Right renal cortex interstitium (tissue), 3 donors: ENCODE data around the gene CMTM7. TPM values are rescaled to one million over a fixed set of nuclear protein-coding genes. Genes with fewer than 3 reads are reported as not detected.
"Not testable (repeated sequence)": the region's sequence is repeated elsewhere in the genome, so short reads cannot be mapped to it uniquely, and the experiment has no call there.

Experiments used
- DNase-seq, 3 donors: peaks; one replicate each; pipeline ENCODE4 v3.0.0-alpha.2; 2013; ENCODE audit warnings: low read depth in 3 of 3, low spot score in 2 of 3
- polyA plus RNA-seq, 3 donors: library from polyadenylated mRNA; unstranded; fragments of 120-200 nt; gene quantifications; one replicate each; pipeline ENCODE4 v1.2.1, GENCODE V29; 2013; ENCODE audit not compliant: insufficient read length in 3 of 3

CMTM7 gene
- polyA plus RNA-seq, 3 donors: 42.3 to 47.7 (median 43.8) TPM

DNA sequence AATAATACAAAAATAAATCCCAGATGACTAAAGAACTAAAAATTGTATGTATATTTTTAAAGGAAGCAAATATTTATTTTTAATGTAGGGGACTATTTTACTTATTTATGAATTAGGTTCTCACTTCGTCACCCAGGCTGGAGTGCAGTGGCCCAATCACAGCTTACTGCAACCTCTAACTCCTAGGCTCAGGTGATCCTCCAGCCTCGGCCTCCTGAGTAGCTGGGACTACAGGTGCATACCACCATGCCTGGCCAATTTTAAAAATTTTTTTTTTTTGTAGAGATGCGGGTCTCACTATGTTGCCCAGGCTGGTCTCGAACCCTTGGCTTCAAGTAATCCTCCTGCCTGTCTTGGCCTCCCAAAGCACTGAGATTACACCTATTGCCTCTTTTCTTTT is 42.6 kb downstream of the CMTM7 start:
- DNase-seq: no peak

DNA sequence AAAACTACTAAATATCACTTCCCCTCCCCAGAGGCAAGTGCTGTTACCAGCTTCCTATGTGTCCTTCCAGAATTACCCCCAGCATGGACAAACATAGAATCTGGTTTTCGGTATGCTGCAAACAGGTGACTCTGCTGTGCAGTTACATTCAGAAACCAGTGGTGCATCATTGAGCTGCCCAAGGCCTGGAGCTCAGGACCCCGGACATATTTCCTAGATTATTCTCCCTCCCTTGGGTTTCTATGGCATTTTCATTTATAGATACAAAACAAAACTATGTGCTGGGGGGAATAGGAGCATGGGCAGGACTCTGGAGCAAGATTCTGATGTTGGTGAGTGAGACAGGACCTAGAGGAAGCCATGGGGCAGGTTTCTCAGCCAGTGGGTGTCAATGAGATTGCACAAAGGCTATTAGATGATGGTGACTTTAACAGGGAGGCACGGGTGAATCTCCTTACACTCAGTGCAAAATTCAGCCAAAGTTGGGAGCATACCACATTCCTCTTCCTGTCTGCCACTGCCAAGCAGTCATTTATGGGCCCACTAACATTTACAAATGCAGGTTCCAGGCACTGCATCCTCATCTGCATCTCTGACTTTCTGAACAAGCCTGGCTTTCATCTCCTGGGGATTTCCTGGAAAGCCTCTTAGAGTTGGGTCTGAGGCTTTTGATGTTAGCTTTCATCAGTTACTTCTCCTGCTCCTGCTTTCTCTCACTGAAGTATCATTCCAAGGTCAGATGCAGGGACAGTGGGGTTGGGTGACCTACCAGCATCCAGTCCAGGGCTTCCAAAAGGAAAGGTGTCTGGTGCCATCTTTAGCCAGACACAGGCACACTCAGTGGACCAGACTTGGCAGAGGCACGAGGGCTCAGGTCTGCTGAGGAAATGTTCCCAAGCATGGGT is 44.5 kb downstream of the CMTM7 start:
- DNase-seq: no peak

- no peak for DNase-seq
Observed at GRCh38 chr3:32436816-32437189, 45.1 kb downstream of the CMTM7 start.

DNA sequence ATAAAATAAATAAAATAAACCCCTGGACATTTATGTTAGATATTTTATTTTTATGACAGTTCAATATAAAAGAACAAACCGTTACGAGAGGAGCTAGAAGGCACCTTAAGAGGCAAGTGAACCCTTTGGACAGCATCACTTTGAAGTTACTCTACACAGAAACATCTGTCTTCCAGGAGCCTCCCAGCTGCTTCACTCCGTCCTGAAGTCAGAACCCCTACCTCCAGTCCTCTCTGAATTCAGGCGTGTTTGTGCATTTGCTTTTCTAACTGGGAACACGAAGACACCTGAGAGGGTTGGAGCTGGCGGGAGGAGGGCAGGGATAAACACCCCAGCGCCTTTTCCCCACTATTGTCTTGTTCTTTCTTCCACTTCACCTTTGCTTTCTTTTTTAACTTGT is 46.2 kb downstream of the CMTM7 start:
- DNase-seq: no peak

DNA sequence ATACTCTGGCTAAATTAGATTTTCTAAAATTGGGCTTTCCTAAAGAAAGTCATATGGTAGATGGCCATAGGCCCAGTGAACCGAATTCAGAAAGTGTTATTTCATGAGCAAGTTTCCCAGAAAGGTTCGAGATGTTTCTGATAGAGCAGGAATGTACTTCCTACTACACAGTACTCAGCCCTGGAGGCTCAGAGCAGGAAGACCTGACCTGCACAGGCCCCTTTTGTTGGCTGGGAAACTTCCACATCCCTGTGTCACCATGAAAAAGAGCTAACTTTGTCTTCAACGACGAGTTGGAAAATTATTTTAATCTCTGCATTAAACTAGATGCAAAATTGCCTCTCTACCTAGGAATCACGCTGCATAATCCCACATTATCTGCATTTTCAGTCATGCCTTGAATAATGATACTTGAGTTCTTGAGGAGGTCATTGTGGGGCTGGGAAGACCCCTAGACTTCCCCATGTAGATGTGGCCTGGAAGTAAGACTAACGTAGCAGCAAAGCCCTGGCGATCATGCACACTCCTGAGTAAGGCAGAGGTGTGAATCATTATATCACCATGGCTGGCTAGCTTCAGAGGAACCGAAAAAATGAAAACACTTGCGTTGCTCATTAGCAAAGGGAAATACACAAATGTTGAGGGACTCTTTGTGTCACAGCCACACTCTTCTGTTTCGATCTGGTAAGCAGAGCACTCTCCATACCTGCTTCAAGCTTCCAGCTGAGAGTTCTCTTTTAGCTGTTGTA is 47.1 kb downstream of the CMTM7 start:
- DNase-seq: no peak

GRCh38 chr3:32439421-32439820 is 47.8 kb downstream of the CMTM7 start:
- DNase-seq: not testable (repeated sequence)

GRCh38 chr3:32440611-32441350 is 49.1 kb downstream of the CMTM7 start:
- no peak for DNase-seq

GRCh38 chr3:32442766-32443165 is 51.1 kb downstream of the CMTM7 start:
- no peak for DNase-seq

DNA sequence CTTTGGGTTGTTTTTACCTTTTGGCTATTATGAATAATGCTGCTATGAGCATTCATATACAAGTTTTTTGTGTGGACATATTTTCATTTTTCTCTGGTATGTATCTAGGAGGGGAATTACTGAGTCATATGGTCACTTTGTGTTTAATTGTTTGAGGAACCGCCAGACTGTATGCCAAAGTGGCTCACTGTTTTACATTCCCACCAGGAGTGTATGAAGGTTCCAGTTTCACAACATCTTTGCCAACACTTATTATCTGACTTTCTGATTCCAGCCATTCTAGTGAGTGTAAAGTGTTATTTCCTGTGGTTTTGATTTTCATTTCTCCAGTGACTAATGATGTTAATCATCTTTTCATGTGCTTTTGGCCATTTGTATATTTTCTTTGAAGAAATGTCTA is 51.8 kb downstream of the CMTM7 start:
- DNase-seq: no peak

DNA sequence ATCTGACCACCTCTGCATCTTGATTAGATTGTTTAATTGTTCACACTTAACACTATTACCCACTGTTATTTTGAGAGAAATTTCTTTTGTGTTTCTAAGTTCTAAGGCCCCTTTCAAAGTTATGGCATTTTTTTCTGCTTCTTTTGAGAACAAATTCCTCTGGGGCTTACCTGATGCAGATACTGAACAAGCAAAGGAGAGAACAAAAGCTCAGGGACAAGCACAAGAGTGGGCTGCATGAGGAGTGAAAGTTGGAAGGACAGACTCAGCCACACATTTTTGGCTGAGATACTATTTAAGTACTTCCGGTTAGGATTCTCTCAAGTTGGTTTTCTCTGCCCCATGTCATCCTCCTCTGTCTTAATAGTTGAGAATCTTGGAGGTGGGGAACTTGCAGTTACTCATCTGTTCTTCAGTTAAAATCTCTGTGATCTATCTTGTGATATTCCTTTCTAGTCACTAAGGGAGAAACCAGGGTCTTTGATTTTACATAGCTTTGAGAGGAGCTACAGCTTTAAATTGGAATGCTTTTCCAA is 56.3 kb downstream of the CMTM7 start:
- DNase-seq: no peak

- no peak for DNase-seq
Observed at GRCh38 chr3:32448686-32449474, 57.2 kb downstream of the CMTM7 start.

- no peak for DNase-seq
Observed at GRCh38 chr3:32449691-32450090, 58.0 kb downstream of the CMTM7 start.

- no peak for DNase-seq
Observed at GRCh38 chr3:32450426-32450825, 58.8 kb downstream of the CMTM7 start.

DNA sequence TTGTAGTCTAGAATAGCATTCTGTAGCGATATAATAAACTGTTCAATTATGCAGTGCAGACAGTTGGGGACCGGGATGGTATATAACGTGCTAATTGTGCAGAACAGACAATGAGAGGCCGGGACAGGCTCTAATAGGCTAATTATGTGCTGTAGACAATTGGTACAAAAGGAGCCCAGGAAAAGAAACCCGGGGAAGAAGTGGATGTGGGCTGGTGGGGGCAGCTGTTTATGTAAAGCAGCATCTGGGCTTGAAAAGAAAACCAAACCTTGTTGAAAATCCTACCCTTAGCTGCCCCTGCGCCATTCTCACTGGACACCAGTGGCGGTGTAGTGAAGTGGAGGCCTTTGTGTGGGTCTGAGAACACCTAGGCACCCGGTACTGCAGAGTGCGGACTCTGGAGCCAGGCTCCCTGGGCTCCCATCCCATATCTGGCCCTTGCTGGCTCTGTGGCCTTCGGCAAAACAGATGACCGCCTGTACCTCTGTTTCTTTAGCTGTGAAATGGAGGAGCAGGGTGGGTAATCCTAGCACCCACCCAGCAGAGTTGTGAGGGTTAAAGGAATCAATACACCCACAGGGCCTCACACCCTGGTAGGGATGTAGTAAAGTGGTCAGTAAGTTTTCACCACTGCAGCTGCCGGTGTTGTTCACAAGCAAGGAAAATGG is 59.5 kb downstream of the CMTM7 start:
- DNase-seq: no peak

GRCh38 chr3:32452009-32452408 is 60.4 kb downstream of the CMTM7 start:
- no peak for DNase-seq

GRCh38 chr3:32453346-32453745 is 61.7 kb downstream of the CMTM7 start:
- no peak for DNase-seq

- no peak for DNase-seq
Observed at GRCh38 chr3:32454111-32454510, 62.5 kb downstream of the CMTM7 start.

GRCh38 chr3:32454731-32455608 is 63.3 kb downstream of the CMTM7 start:
- DNase-seq: no peak
